Heart right ventricle (tissue), 16 donors: ENCODE data around the gene TMEM132D. TPM values are rescaled to one million over a fixed set of nuclear protein-coding genes. Genes with fewer than 3 reads are reported as not detected.

Experiments used
- ATAC-seq, 8 donors: fragments of 200-7000 bp; cut with Tn5 transposase; one replicate each; pipeline ENCODE4 v1.9.1; 2020; ENCODE audit warnings: mild to moderate bottlenecking in 8 of 8, moderate library complexity in 8 of 8, moderate number of reproducible peaks in 1 of 8
- DNase-seq, 2 donors: peaks; one replicate each; pipeline ENCODE4 v3.0.0-alpha.2; 2020
- H3K27ac ChIP-seq, 10 donors: fragments of 200-600 bp; sonication (generic) in 2 of 10; one replicate each; pipeline versions ENCODE4 v1.5.0 to v1.8.0; 2020 to 2022; ENCODE audit warnings: mild to moderate bottlenecking in 3 of 10
- H3K27me3 ChIP-seq, 7 donors: fragments of 200-600 bp; one replicate each; pipeline ENCODE4 v1.8.0; 2021 to 2022; ENCODE audit warnings: mild to moderate bottlenecking in 2 of 7
- H3K36me3 ChIP-seq, 9 donors: fragments of 200-600 bp; sonication (generic) in 1 of 9; one replicate each; pipeline versions ENCODE4 v1.5.0 to v1.8.0; 2020 to 2022; ENCODE audit warnings: mild to moderate bottlenecking in 2 of 9
- H3K4me1 ChIP-seq, 9 donors: fragments of 200-600 bp; sonication (generic) in 1 of 9; one replicate each; pipeline versions ENCODE4 v1.5.0 to v1.8.0; 2020 to 2022; ENCODE audit warnings: mild to moderate bottlenecking in 4 of 9
- H3K4me3 ChIP-seq, 10 donors: fragments of 200-600 bp; sonication (generic) in 2 of 10; one replicate each; pipeline versions ENCODE4 v1.5.0 to v1.8.0; 2020 to 2022; ENCODE audit warnings: mild to moderate bottlenecking in 7 of 10, moderate library complexity in 2 of 10
- H3K9me3 ChIP-seq, 11 donors: fragments of 200-600 bp in 10 of 11; sonication (generic) in 2 of 11; one replicate each; pipeline versions ENCODE4 v1.5.0 to v1.8.0; 2013 to 2022; ENCODE audit warnings: mild to moderate bottlenecking in 2 of 11, control low read depth in 1 of 11, moderate library complexity in 1 of 11
- WGBS, 2 donors: extraction: QIAGEN DNeasy Blood & Tissue Kit; methylation state at CpG; one replicate each; pipeline ENCODE4 v1.1.7; 2013; ENCODE audit warnings: inconsistent platforms in 1 of 2; 5-methylcytosine and 5-hydroxymethylcytosine counted together
- intact Hi-C, 10 donors: fragments of 100-400 bp; cut with DNase I; formaldehyde crosslinking; loops; one replicate each; pipeline versions ENCODE4 v1.11.1 to v1.14.2; 2022
- polyA plus RNA-seq, 2 donors: library from polyadenylated mRNA; stranded (reverse); fragments of 200-250 nt; gene quantifications; one replicate each; pipeline ENCODE4 v1.2.3, GENCODE V29; 2013
- total RNA-seq, 10 donors: library from RNA; stranded (reverse); fragmentation: NEBNext Ultra II Directional in 3 of 10; extraction: Animal tissue kit (Norgen Biotek cat#: 25700) in 3 of 10; gene quantifications; one replicate each; pipeline versions ENCODE4 v1.2.1 to v1.2.4, GENCODE V29; 2021 to 2023
- TF ChIP-seq, protein P1 (sequence below), 9 donors: fragments of 200-600 bp; sonication (generic) in 2 of 9; IDR thresholded peaks; one replicate each; pipeline versions ENCODE4 v1.5.0 to v1.8.0; 2021 to 2022; ENCODE audit warnings: antibody characterized with exemption in 9 of 9, mild to moderate bottlenecking in 5 of 9, moderate library complexity in 1 of 9
- donor health status: Arrhythmogenic right ventricular cardiomyopathy.
- donor health status: ischemic (EF 13 %, LVEDD 7.1; RV severe dilation, severe dysfunction).
- donor health status: healthy with polysubstance abuse.
- donor health status: DM: no; HTN: yes; CAD: no.
- donor health status: DM: no; HTN: no; CAD: no.
- donor health status: ischemic (EF 25% LVEDD 6.9; RV normal size, moderate dysfunction).
- donor health status: ischemic (EF 25% LVEDD 5.7; RV mildly dilated, moderate dysfunction).
- donor health status: healthy.
- donor health status: DM: yes; HTN: yes; CAD: no.
- donor health status: Ischemic cardiomyopathy.
- donor health status: ischemic (EF 35%, LVEDD 5.7; RV mildly dilated, moderate dysfunction).
- donor health status: nonischemic (EF 11% LVEDD 7.7; RV severe dilation, severe dysfunction).
- donor health status: DM: yes; HTN: yes; CAD: no.
- donor health status: PGD.
- donor health status: ischemic (EF 29% LVEDD 5.4; RV normal size, mild dysfunction).
- donor health status: nonischemic (EF 23%, LVEDD 6.1; RV moderate dilation, normal function).

Gene TMEM132D
- total and polyA plus RNA-seq, 12 donors = not detected

DNA sequence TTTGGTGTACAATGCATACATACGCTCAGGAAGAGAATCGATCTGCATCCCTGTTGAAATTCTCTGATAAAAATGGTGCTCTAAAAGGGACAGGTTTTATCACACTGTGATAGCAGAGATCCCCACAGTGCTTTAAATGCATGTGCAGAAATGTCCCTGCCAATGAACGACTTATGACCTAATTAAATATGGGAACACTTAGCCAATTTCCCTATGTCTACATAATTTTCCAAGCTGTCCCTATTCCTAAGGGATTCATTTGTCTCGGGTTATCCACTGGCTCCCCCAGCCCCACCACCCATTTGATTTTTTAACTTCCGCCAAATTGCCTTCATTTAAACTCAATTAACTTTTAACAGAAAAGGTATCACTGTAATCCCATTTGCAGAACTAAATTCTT lies 284.6 kb downstream of the TMEM132D start:
- DNase-seq (no peak), ATAC-seq (no peak)
- TF ChIP-seq, protein P1, sequence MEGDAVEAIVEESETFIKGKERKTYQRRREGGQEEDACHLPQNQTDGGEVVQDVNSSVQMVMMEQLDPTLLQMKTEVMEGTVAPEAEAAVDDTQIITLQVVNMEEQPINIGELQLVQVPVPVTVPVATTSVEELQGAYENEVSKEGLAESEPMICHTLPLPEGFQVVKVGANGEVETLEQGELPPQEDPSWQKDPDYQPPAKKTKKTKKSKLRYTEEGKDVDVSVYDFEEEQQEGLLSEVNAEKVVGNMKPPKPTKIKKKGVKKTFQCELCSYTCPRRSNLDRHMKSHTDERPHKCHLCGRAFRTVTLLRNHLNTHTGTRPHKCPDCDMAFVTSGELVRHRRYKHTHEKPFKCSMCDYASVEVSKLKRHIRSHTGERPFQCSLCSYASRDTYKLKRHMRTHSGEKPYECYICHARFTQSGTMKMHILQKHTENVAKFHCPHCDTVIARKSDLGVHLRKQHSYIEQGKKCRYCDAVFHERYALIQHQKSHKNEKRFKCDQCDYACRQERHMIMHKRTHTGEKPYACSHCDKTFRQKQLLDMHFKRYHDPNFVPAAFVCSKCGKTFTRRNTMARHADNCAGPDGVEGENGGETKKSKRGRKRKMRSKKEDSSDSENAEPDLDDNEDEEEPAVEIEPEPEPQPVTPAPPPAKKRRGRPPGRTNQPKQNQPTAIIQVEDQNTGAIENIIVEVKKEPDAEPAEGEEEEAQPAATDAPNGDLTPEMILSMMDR (IDR thresholded peaks at IDR 0.05) = no peak
- H3K4me3 ChIP-seq = no peak overlapping the region
- intact Hi-C loops = no loop called here
- no peaks in the 10 kb centered on the region for H3K4me1 ChIP-seq
- H3K9me3 ChIP-seq = peaks cover 0 to 48% (median 0%) of the 10 kb centered on the region in 11 donors
- H3K27me3 ChIP-seq = no peaks in the 10 kb centered on the region
- no peak overlapping the region for H3K27ac ChIP-seq
- WGBS, 2 donors = 67 to 74% methylated on average over 5 of the region's 5 CpGs
- H3K36me3 ChIP-seq = no peaks in the 10 kb centered on the region

DNA sequence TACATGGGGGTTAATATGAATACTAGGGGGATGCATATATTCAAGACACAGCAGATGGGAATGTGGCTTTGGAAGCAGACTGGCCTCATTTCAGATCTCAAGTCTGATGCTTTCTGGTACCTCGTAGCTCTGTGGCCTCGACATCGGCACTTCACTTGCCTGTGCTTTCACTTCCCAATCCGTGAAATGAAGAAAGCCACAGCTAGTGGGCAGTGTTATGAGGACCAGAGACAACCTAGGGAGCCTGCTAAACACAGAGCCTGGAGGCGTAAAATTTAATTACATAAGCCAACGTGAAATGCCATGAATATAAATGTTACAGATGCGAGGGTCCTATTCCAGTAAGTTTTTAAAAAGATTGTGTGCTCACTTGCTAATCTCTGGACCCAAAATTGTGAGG lies 286.0 kb downstream of the TMEM132D start:
- DNase-seq = no peak
- Histone ChIP-seq H3K9me3 (peaks cover 0 to 50% (median 0%) of the 10 kb centered on the region in 11 donors), H3K4me3 (no peak overlapping the region), H3K27me3 (no peaks in the 10 kb centered on the region), H3K27ac (no peak overlapping the region), H3K36me3 (no peaks in the 10 kb centered on the region), H3K4me1 (no peaks in the 10 kb centered on the region)
- 78 to 79% methylated on average over 7 of the region's 7 CpGs for WGBS, 2 donors
- intact Hi-C loops = no loop called here
- ATAC-seq = no peak
- TF ChIP-seq, protein P1 (IDR thresholded peaks at IDR 0.05) = no peak

DNA sequence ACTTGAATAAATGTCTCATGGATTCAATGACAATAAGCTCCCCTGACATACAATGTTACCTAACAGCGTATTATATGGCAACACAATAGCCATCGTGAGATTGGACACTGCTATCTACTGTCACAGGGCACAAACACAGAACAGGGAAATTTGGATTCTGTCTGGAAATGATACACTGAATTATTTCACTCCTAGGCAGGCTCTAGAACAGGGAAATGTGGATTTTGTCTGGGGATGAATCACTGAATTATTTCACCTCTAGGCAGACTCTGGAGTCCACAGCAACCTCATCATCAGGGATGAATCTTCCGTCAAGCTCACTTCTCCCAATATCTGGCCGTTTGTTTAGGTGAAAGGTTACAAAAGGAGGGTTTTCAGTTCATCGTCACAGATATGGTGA lies 288.8 kb downstream of the TMEM132D start:
- Histone ChIP-seq H3K4me1 (no peaks in the 10 kb centered on the region), H3K27me3 (peaks cover 0 to 8% (median 0%) of the 10 kb centered on the region in 7 donors), H3K36me3 (no peaks in the 10 kb centered on the region), H3K27ac (no peak overlapping the region), H3K9me3 (peaks cover 0 to 28% (median 0%) of the 10 kb centered on the region in 11 donors), H3K4me3 (no peak overlapping the region)
- WGBS, 2 donors = 79 to 85% methylated on average over 5 of the region's 5 CpGs
- TF ChIP-seq, protein P1 (IDR thresholded peaks at IDR 0.05) = no peak
- intact Hi-C loops = no loop called here
- ATAC-seq (no peak), DNase-seq (no peak)

DNA sequence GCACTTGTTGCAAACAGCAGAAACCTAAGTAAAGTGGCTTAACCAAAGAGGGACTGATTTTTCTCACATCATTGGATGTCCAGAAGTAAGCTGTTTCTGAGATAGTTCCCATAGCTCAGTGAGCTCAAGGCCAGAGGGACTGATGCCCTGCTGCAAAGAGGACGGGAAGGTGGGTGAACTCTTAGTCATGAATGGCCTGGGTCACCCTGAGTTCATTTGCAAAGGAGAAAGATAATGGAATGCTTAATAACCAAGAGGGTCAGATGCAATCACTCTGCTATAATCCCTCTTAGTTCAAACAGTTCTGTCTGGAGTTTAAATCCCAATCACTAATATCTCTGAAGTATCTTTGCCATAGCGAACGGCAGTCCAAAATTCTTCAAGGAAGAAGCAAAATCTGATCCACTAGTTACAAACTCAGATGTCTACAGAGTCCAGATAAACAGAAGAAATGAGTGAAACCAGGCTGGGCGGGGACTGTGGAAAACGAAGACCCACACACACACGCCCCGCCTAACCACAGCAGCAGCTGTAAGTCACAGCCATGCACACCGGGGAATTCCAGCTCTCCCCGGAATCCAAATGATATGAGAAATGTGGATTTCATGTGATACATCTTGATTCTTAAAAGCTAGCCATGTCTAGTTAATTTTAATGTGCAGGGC lies 289.5 kb downstream of the TMEM132D start:
- Histone ChIP-seq H3K4me1 (no peaks in the 10 kb centered on the region), H3K36me3 (no peaks in the 10 kb centered on the region), H3K9me3 (peaks cover 0 to 28% (median 0%) of the 10 kb centered on the region in 11 donors), H3K27me3 (peaks cover 0 to 8% (median 0%) of the 10 kb centered on the region in 7 donors), H3K27ac (no peak overlapping the region), H3K4me3 (no peak overlapping the region)
- TF ChIP-seq, protein P1 (IDR thresholded peaks at IDR 0.05) = no peak
- ATAC-seq (no peak), DNase-seq (no peak)
- WGBS, 2 donors = 54 to 56% methylated on average over 9 of the region's 9 CpGs
- intact Hi-C loops = no loop called here
